SU-DHL-6 (cell line): ENCODE results near the gene CTU2.

ENCODE experiments used
- H2AFZ ChIP-seq: fragments of 200-600 bp; sonication (generic); 2 replicates; pipeline ENCODE4 v1.6.1; 2014; ENCODE audit warnings: low read depth, mild to moderate bottlenecking, moderate library complexity, mixed read lengths, antibody characterized with exemption, low read length; ENCODE audit not compliant: severe bottlenecking
- H3F3A ChIP-seq: fragments of 200-600 bp; shearing (Covaris generic); 2 replicates; pipeline ENCODE4 v1.6.0; 2016; ENCODE audit warnings: antibody characterized with exemption, mild to moderate bottlenecking; ENCODE audit not compliant: insufficient read depth
- H3K27ac ChIP-seq: fragments of 200-600 bp; sonication (generic); 2 replicates; pipeline ENCODE4 v1.5.1; 2016; ENCODE audit warnings: low read depth, mild to moderate bottlenecking, low read length, moderate library complexity, mixed read lengths
- H3K27me3 ChIP-seq: fragments of 200-600 bp; sonication (generic), shearing (Covaris generic); 2 replicates; pipeline ENCODE4 v1.6.0; 2014; ENCODE audit warnings: mild to moderate bottlenecking, low read length
- H3K36me3 ChIP-seq: fragments of 200-600 bp; sonication (generic); 2 replicates; pipeline ENCODE4 v1.6.1; 2014; ENCODE audit warnings: mild to moderate bottlenecking, low read length, mixed read lengths
- H3K4me2 ChIP-seq: fragments of 300-600, 200-600 bp; shearing (Covaris generic), sonication (generic); 2 replicates; pipeline ENCODE4 v1.6.0; 2014; ENCODE audit warnings: low read length, low read depth, mild to moderate bottlenecking; ENCODE audit not compliant: poor library complexity, severe bottlenecking
- H3K4me3 ChIP-seq: fragments of 200-600 bp; sonication (generic); 2 replicates; pipeline ENCODE4 v1.5.1; 2014; ENCODE audit warnings: antibody characterized with exemption, low read length, mild to moderate bottlenecking, mixed read lengths; ENCODE audit not compliant: insufficient read depth, poor library complexity, severe bottlenecking
- H3K79me2 ChIP-seq: fragments of 200-600 bp; sonication (generic); 2 replicates; pipeline ENCODE4 v1.6.1; 2014; ENCODE audit warnings: mild to moderate bottlenecking, low read length, moderate library complexity; ENCODE audit not compliant: insufficient read depth
- H3K9ac ChIP-seq: fragments of 200-600 bp; sonication (generic); 2 replicates; pipeline ENCODE4 v1.7.0; 2014; ENCODE audit warnings: mild to moderate bottlenecking, low read length
- H3K9me2 ChIP-seq: fragments of 200-600 bp; sonication (generic); replicated peaks from 2 replicates; pipeline ENCODE4 v1.6.1; 2014; ENCODE audit warnings: low read length; ENCODE audit not compliant: insufficient read depth
- H3K9me3 ChIP-seq: fragments of 200-600 bp; sonication (generic); 2 replicates; pipeline ENCODE4 v1.6.1; 2014; ENCODE audit warnings: low read length, mixed read lengths; ENCODE audit not compliant: insufficient read depth
- H4K20me1 ChIP-seq: fragments of 200-600 bp; sonication (generic); 2 replicates; pipeline ENCODE4 v1.6.1; 2014; ENCODE audit warnings: low read depth, mild to moderate bottlenecking, antibody characterized with exemption, low read length, moderate library complexity, mixed read lengths
- CTCF ChIP-seq: fragments of 200-600 bp; sonication (generic); IDR thresholded peaks from one replicate; pipeline ENCODE4 v1.5.1; 2017; ENCODE audit warnings: antibody characterized with exemption, mild to moderate bottlenecking, low read length, moderate library complexity; ENCODE audit not compliant: insufficient read depth, poor library complexity, severe bottlenecking
- EZH2phosphoT487 ChIP-seq: fragments of 200-600 bp; sonication (generic), shearing (Covaris generic); conservative IDR thresholded peaks from 2 replicates; pipeline ENCODE4 v1.6.1; 2018; ENCODE audit warnings: mild to moderate bottlenecking, antibody characterized with exemption, low read length, moderate library complexity, mixed read lengths

The CTU2 gene

GRCh38 chr16:88690341-88691128, 15.8 kb upstream of the CTU2 start:
- Histone ChIP-seq H3F3A (no peaks in the 10 kb centered on the region), H4K20me1 (no peaks in the 10 kb centered on the region), H3K9ac (no peak overlapping the region), H3K4me2 (no peak overlapping the region), H3K9me2 (no peaks in the 10 kb centered on the region), H3K27ac (no peak overlapping the region), H3K9me3 (no peaks in the 10 kb centered on the region), H3K4me3 (no peak overlapping the region), H3K27me3 (no peaks in the 10 kb centered on the region), H3K79me2 (no peaks in the 10 kb centered on the region), H3K36me3 (no peaks in the 10 kb centered on the region), H2AFZ (no peak overlapping the region)
- TF ChIP-seq CTCF, result no peak
- TF ChIP-seq EZH2phosphoT487, result no peak

- H4K20me1 ChIP-seq, result no peaks in the 10 kb centered on the region
- H3K4me3 ChIP-seq, result no peak overlapping the region
- no peaks in the 10 kb centered on the region for H3K9me3 ChIP-seq
- H3K79me2 ChIP-seq, result no peaks in the 10 kb centered on the region
- H3K4me2 ChIP-seq, result no peak overlapping the region
- no peaks in the 10 kb centered on the region for H3K27me3 ChIP-seq
- no peaks in the 10 kb centered on the region for H3K36me3 ChIP-seq
- no peak overlapping the region for H2AFZ ChIP-seq
- no peaks in the 10 kb centered on the region for H3K9me2 ChIP-seq
- no peaks in the 10 kb centered on the region for H3F3A ChIP-seq
- H3K9ac ChIP-seq, result no peak overlapping the region
- no peak for TF ChIP-seq CTCF
- TF ChIP-seq EZH2phosphoT487, result no peak
- no peak overlapping the region for H3K27ac ChIP-seq
These were observed 15.0 kb upstream of the CTU2 start for GRCh38 chr16:88691129-88691813.

- Histone ChIP-seq H3K27ac (no peak overlapping the region), H3K9me3 (no peaks in the 10 kb centered on the region), H3K27me3 (no peaks in the 10 kb centered on the region), H2AFZ (no peak overlapping the region), H3F3A (no peaks in the 10 kb centered on the region), H3K4me2 (no peak overlapping the region), H3K36me3 (no peaks in the 10 kb centered on the region), H3K79me2 (no peaks in the 10 kb centered on the region), H4K20me1 (no peaks in the 10 kb centered on the region), H3K9me2 (no peaks in the 10 kb centered on the region), H3K4me3 (no peak overlapping the region), H3K9ac (no peak overlapping the region)
- TF ChIP-seq CTCF, result no peak
- no peak for TF ChIP-seq EZH2phosphoT487
These were observed 14.3 kb upstream of the CTU2 start for GRCh38 chr16:88691924-88692560.
